Thoracic aorta (tissue), 2 donors: Measurements from ENCODE around the gene NEGR1. TPM values are rescaled to one million over a fixed set of nuclear protein-coding genes. Genes with fewer than 3 reads are reported as not detected.

Experiments
- ATAC-seq: fragments of 150-250 bp; one replicate; pipeline ENCODE4 v1.8.0; 2017; ENCODE audit warnings: low read depth; ENCODE audit not compliant: insufficient number of reproducible peaks, low FRiP score
- DNase-seq: peaks from one replicate; pipeline ENCODE4 v3.0.0-alpha.2; 2020; ENCODE audit warnings: low spot score
- H3K27ac ChIP-seq, 2 donors: fragments of 200-600 bp; sonication (generic); 1 replicate in 1 of 2; 2 replicates in 1 of 2; pipeline ENCODE4 v1.5.1; 2016; ENCODE audit warnings: mild to moderate bottlenecking in 2 of 2, moderate library complexity in 2 of 2
- H3K27me3 ChIP-seq: fragments of 200-600 bp; sonication (generic); replicated peaks from 2 replicates; pipeline ENCODE4 v1.6.0; 2016; ENCODE audit warnings: mild to moderate bottlenecking; ENCODE audit not compliant: insufficient read depth
- H3K36me3 ChIP-seq: fragments of 200-600 bp; sonication (generic); one replicate; pipeline ENCODE4 v1.5.1; 2016
- H3K4me1 ChIP-seq, 2 donors: fragments of 200-600 bp; sonication (generic); 1 replicate in 1 of 2; 2 replicates in 1 of 2; pipeline versions ENCODE4 v1.5.1 to v1.6.0; 2016; ENCODE audit warnings: low read depth in 2 of 2, mild to moderate bottlenecking in 1 of 2; ENCODE audit not compliant: control insufficient read depth in 1 of 2
- H3K4me3 ChIP-seq: fragments of 200-600 bp; sonication (generic); 2 replicates; pipeline ENCODE4 v1.5.1; 2016; ENCODE audit warnings: mild to moderate bottlenecking
- H3K9me3 ChIP-seq: fragments of 200-600 bp; sonication (generic); 2 replicates; pipeline ENCODE4 v1.5.1; 2016
- total RNA-seq, 2 donors: library from RNA; depleted of rRNA; stranded (reverse); fragments of >200 nt; gene quantifications; one replicate each; pipeline versions ENCODE4 v1.1.0 to v1.2.3, GENCODE V29; 2016
- TF ChIP-seq, protein P1 (sequence below): fragments of 200-600 bp; sonication (generic); IDR thresholded peaks from one replicate; pipeline ENCODE4 v1.5.1; 2019; ENCODE audit warnings: antibody characterized with exemption

NEGR1 gene
- total RNA-seq, 2 donors from 2014 or later, result 10.4 to 14.4 TPM

DNA sequence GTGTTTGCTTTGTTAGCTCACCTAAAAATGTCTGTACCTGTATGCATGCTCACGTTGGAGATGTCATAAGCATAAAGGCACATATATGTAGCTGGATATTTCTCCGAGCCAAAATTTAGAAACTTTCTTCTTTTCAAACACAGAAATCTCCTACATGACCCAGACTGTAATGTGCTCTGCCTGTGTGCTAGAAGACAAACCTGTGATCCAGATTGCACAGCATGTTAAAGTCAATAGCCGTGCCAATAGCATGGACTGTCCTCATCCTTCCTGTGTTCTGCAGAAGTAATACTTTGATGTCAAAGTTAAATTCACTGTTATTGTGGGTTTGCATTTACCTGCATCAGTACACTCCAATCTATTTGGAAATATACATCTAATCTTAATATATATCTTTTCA is 855.3 kb downstream of the NEGR1 start:
- no peak for DNase-seq
- Histone ChIP-seq H3K36me3 (no peaks in the 10 kb centered on the region), H3K9me3 (no peaks in the 10 kb centered on the region), H3K27ac (no peak overlapping the region), H3K4me3 (no peak overlapping the region), H3K27me3 (no peaks in the 10 kb centered on the region), H3K4me1 (no peaks in the 10 kb centered on the region)
- ATAC-seq, result no peak
- TF ChIP-seq, protein P1, sequence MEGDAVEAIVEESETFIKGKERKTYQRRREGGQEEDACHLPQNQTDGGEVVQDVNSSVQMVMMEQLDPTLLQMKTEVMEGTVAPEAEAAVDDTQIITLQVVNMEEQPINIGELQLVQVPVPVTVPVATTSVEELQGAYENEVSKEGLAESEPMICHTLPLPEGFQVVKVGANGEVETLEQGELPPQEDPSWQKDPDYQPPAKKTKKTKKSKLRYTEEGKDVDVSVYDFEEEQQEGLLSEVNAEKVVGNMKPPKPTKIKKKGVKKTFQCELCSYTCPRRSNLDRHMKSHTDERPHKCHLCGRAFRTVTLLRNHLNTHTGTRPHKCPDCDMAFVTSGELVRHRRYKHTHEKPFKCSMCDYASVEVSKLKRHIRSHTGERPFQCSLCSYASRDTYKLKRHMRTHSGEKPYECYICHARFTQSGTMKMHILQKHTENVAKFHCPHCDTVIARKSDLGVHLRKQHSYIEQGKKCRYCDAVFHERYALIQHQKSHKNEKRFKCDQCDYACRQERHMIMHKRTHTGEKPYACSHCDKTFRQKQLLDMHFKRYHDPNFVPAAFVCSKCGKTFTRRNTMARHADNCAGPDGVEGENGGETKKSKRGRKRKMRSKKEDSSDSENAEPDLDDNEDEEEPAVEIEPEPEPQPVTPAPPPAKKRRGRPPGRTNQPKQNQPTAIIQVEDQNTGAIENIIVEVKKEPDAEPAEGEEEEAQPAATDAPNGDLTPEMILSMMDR, result no peak

DNA sequence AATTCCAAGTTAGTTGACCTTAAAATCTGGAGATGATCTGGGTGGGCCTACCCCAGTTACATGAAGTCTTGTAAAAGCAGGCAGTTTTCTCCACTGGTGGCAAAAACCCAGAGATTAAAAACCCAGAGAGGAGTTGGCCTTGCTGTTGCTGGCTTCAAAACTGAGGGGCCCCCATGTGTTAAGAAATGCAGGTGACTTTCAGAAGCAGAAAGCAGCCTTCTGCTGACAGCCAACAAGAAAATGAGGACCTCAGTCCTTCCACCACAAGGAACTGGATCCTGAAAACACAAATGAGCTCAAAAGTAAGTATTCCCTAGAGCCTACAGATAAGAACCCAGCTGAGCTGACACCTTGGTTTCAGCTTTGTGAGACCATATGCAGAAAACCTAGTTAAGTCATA is 857.8 kb downstream of the NEGR1 start:
- no peaks in the 10 kb centered on the region for H3K36me3 ChIP-seq
- H3K9me3 ChIP-seq, result no peaks in the 10 kb centered on the region
- no peaks in the 10 kb centered on the region for H3K27me3 ChIP-seq
- TF ChIP-seq, protein P1, result no peak
- no peak overlapping the region for H3K4me3 ChIP-seq
- DNase-seq (no peak), ATAC-seq (no peak)
- no peak overlapping the region for H3K27ac ChIP-seq
- no peaks in the 10 kb centered on the region for H3K4me1 ChIP-seq

DNA sequence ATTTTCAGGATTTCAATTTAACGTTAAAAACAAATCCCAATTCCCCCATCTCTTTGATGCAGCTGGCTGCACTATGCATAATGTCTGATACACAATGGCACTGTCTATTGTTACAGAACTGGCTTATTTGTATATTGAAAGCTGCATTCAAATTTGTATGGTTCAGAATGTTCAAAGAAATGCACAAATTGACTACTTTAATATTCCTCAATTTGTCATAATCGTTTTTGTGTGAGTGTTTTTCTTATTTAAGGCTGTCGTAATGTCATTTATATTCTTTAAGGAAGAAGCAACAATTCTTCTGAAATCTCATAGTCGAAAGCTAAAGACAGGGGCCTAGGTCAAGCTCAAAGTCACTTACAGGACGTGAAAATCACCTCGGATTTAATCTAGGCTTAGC is 860.1 kb downstream of the NEGR1 start:
- Histone ChIP-seq H3K4me1 (no peaks in the 10 kb centered on the region), H3K9me3 (no peaks in the 10 kb centered on the region), H3K27me3 (no peaks in the 10 kb centered on the region), H3K27ac (no peak overlapping the region), H3K36me3 (no peaks in the 10 kb centered on the region), H3K4me3 (no peak overlapping the region)
- TF ChIP-seq, protein P1, result no peak
- DNase-seq (no peak), ATAC-seq (no peak)

DNA sequence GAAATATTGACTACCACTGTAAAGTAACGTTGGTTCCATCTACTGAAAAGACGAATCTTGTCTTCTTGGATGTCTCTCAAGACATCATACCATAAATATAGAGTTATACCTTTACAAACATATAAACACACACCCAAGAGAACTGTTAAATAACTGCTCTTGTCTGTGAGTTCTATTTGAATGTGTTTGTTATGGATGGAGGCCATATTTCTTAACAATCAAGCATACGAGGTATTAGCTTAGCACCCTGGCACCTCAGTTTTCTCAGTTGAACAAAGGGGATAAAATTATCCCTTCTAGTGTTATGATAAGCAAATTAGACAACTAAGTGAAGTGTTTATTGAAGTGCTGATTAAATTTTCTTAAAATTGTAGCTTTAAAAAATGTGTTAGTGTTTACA is 864.9 kb downstream of the NEGR1 start:
- H3K27ac ChIP-seq, result no peak overlapping the region
- H3K27me3 ChIP-seq, result no peaks in the 10 kb centered on the region
- no peak for DNase-seq
- no peaks in the 10 kb centered on the region for H3K4me1 ChIP-seq
- H3K36me3 ChIP-seq, result no peaks in the 10 kb centered on the region
- no peak overlapping the region for H3K4me3 ChIP-seq
- ATAC-seq, result no peak
- H3K9me3 ChIP-seq, result no peaks in the 10 kb centered on the region
- TF ChIP-seq, protein P1, result no peak

DNA sequence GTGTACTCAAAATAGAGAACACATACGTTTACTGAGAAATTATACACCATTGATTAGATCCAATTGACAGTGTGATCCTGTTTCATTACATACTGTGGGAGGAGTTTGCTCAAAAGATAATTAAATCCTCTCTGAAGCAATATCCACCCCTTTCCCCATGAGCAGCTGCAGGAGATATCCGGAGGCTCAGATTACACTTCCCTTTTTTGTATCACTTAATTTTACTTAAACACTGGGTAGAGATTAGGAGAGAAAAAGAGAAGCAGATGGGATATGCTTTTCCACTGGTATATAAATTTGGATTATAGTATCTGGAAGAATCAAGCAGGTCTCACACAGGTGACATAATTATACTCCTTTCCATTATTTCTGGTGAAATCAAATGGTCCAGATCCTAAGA is 868.2 kb downstream of the NEGR1 start:
- Histone ChIP-seq H3K36me3 (no peaks in the 10 kb centered on the region), H3K4me3 (no peak overlapping the region), H3K4me1 (no peaks in the 10 kb centered on the region), H3K27ac (no peak overlapping the region), H3K27me3 (no peaks in the 10 kb centered on the region), H3K9me3 (no peaks in the 10 kb centered on the region)
- ATAC-seq, result no peak
- TF ChIP-seq, protein P1, result no peak
- DNase-seq, result no peak
